Activated naive CD8-positive, alpha-beta T cell treated with anti-CD3 and anti-CD28 coated beads, Interleukin-2, amount 50 U/mL, for 24 hours (primary cell): ENCODE measurements around the gene TAP2.

Experiments
- ATAC-seq: fragments of 150-1000 bp; cut with Tn5 transposase; one replicate; pipeline ENCODE4 v1.10.0; 2021
- DNase-seq: peaks from one replicate; pipeline ENCODE4 v3.0.0; 2021
- H3K27ac Mint-ChIP-seq: one replicate; pipeline ENCODE4 v1.8.0; 2021; ENCODE audit warnings: mild to moderate bottlenecking, mixed read lengths
- H3K27me3 Mint-ChIP-seq: one replicate; pipeline ENCODE4 v1.8.0; 2021; ENCODE audit warnings: mixed read lengths
- H3K36me3 Mint-ChIP-seq: one replicate; pipeline ENCODE4 v1.8.0; 2021; ENCODE audit warnings: low read depth, mixed read lengths
- H3K4me1 Mint-ChIP-seq: one replicate; pipeline ENCODE4 v1.8.0; 2021; ENCODE audit warnings: mixed read lengths
- H3K4me3 Mint-ChIP-seq: one replicate; pipeline ENCODE4 v1.8.0; 2021; ENCODE audit warnings: mild to moderate bottlenecking, moderate library complexity, mixed read lengths
- H3K9me3 Mint-ChIP-seq: one replicate; pipeline ENCODE4 v1.8.0; 2021; ENCODE audit warnings: mixed read lengths

The TAP2 gene

DNA sequence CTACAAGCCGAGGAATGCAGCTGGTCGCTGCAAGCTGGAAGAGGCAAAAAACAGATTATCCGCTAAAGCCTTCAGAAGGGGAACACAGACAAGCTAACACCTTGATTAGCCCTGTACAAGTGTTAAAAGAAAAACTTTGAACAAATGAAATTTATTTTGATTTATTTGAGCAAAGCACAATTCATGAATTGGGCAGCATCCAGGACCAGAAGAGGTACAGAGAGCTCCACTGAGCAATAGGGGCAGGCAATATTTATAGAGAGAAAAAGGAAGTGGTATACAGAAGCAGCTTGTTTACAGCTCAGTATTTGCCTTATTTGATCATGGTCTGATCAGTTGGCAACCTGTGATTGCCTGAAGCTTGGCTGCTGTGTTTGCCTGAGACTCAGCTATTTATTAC, 39.4 kb downstream of the TAP2 start:
- no peak for DNase-seq
- peaks cover 21% of the 10 kb centered on the region for H3K4me1 Mint-ChIP-seq
- ATAC-seq = no peak
- H3K36me3 Mint-ChIP-seq = no peaks in the 10 kb centered on the region
- H3K9me3 Mint-ChIP-seq = peaks cover 5% of the 10 kb centered on the region
- no peak overlapping the region for H3K27ac Mint-ChIP-seq
- no peak overlapping the region for H3K4me3 Mint-ChIP-seq
- H3K27me3 Mint-ChIP-seq = peaks cover 41% of the 10 kb centered on the region

DNA sequence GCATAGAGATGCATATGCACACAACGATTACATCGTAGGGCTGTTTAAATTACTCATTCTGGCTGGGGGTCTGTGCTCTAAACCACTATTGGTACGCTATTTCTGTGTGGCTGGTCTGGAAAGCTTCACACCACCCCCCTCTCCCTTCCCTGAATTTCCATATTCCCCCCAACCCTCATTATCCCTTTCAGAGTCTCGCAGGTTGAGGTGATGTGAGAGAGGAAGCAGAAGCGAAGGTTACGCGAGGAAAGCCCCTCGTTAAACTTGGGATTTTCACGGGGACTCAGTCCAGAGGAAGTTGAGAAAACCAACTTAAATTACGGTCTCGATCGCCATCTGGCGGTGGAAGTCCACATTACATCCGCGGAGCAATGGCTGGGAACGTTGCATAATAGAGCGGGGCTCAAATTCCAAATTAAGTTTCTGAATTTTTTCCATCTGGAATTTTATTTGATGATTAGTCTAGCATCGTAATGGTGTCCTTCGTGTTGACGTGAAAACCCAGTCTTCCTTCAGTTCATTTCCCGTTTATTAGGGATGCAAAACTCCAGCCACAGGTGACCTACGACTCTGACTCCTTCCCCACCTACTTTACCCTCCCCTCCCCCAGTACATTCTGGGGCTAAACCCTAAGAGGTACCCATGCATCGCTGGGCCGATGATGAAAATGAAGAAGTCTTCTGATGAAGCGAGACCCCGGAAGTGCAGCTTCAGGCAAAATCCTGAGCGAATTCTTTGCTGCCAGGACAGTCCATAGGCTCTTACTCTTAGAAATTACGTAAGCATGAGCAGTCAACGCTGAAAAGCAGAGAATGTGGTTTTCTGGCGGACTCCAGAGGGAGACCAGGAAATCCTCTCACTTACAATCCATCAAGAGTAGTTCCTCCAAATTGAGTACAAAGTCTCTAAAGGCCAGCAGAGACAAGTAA, 41.4 kb downstream of the TAP2 start:
- Mint-ChIP-seq H3K9me3 (peaks cover 5% of the 10 kb centered on the region), H3K4me1 (peaks cover 27% of the 10 kb centered on the region), H3K36me3 (no peaks in the 10 kb centered on the region), H3K27me3 (peaks cover 31% of the 10 kb centered on the region), H3K27ac (peak overlapping the region; percentile 50), H3K4me3 (peak overlapping the region; percentile 62)
- ATAC-seq (peak; percentile 72), DNase-seq (peak; percentile 86)

DNA sequence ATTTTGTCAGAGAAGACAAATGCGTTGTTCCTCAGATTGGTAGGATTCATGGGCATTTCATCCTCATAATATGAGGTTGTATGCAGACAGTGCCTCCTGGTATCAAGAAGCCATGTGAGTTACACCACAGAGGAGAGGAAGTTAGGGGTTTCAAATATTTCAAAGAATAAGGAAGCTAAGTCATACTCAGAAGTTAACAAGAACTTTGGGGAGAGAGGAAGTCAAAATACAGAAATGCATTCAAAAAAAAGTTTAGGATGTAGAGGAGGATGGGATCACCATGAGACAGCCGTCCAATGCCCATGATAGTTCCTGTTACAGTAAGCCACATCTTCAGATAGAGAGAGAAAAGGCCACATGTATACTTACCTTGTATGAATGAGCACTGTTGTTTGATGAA, 44.0 kb downstream of the TAP2 start:
- H3K4me3 Mint-ChIP-seq = no peak overlapping the region
- H3K27ac Mint-ChIP-seq = no peak overlapping the region
- H3K27me3 Mint-ChIP-seq = peaks cover 29% of the 10 kb centered on the region
- ATAC-seq (no peak), DNase-seq (no peak)
- peaks cover 27% of the 10 kb centered on the region for H3K4me1 Mint-ChIP-seq
- peaks cover 5% of the 10 kb centered on the region for H3K9me3 Mint-ChIP-seq
- H3K36me3 Mint-ChIP-seq = no peaks in the 10 kb centered on the region

DNA sequence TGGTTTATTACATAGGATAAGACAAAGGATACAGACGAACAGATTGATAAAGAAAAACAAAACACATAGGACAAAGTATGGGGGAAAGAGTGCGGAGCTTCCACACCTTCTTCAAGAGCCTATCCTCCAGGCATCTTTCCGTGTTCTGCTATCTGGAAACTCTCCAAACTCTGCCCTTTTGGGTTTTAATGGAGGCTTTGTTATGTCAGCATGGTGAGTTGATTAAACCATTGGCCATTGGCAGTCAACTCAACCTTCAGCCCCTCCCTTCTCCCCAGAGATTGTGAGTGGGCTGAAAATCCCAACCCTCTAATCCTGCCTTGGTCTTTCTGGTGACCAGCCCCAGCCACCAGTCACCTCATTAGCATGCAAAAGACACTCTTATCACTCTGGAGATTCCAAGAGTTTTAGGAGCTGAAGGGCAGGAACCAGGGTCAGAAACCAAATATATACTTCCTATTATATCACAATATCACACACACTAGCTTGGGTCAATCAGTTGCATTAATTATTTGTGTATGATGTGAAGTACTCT, 45.6 kb downstream of the TAP2 start:
- H3K9me3 Mint-ChIP-seq = no peaks in the 10 kb centered on the region
- peaks cover 27% of the 10 kb centered on the region for H3K4me1 Mint-ChIP-seq
- H3K4me3 Mint-ChIP-seq = no peak overlapping the region
- no peak for ATAC-seq
- H3K27ac Mint-ChIP-seq = no peak overlapping the region
- H3K27me3 Mint-ChIP-seq = peaks cover 34% of the 10 kb centered on the region
- no peaks in the 10 kb centered on the region for H3K36me3 Mint-ChIP-seq
- no peak for DNase-seq

DNA sequence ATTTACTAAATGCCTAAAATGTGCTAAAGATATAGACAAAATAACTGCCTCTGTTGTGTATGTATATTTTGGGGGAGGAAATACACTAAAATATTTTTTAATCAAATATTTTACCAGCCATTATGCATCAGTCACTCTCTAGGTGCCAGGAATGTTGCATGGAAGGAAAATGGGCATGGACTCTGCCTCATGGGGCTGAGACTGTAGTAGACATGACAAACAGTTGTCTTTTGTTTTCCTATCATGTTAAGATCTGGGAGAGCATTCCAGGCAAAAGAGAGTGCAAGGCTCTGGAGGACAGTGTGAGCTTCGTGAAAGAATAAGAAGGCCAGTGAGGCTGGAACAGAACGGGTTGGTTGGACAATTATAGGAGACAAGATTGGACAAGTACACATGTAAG, 48.2 kb downstream of the TAP2 start:
- Mint-ChIP-seq H3K27ac (no peak overlapping the region), H3K27me3 (peaks cover 41% of the 10 kb centered on the region), H3K36me3 (no peaks in the 10 kb centered on the region), H3K4me1 (peaks cover 15% of the 10 kb centered on the region), H3K9me3 (no peaks in the 10 kb centered on the region), H3K4me3 (no peak overlapping the region)
- DNase-seq (no peak), ATAC-seq (no peak)
